ENCODE data around the gene THYN1. TPM values are rescaled to one million over a fixed set of nuclear protein-coding genes. Genes with fewer than 3 reads are reported as not detected.

THYN1 gene
- total RNA-seq, 1 experiment from 2014 or later = 33.6 TPM

DNA sequence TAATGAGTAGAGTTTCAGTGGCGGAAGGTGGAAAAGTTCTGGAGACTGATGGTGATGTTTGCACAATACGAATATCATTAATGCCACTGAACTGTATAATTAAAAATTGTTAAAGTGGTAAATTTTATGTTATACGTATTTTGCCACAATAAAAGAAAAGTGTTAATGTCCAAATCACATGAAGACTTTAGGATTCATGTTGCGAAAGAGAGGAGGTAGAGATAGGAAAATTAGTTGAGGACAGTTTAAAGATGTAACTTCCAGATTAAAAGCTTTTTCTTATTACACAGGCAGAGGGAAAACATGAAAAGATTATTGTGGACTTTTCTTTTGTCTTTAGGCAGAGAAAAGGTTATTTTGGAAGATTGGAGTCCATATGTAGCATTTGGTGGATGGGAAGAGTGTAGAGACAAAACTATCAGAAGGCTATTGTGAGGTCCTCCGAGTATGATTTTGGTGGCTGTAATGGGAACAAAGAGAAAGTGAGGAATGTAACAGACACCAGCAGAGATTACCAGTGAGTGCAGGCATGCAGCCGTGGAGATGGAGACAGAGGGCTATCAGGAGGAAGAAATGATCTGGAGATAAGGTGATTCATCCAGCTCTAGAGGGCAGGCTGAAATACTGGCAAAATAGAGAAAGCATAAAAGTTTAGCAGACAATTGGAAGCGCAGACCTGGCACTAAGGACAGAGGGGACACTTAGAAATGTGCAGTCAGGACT lies 16.2 kb downstream of the THYN1 start:
- H3K27ac ChIP-seq (ENCODE audit: low read length) = no peak overlapping the region
- no peaks in the 10 kb centered on the region for H3K4me1 ChIP-seq (ENCODE audit: control insufficient read depth, insufficient read depth, low read length)
- in situ Hi-C loops (cut with HindIII; ENCODE audit: low pct_unique_long_range_greater_than_20kb, low sequenced_read_pairs) = no loop called here
- CTCF ChIA-PET = no interaction called here
- ATAC-seq (no peak), DNase-seq (ENCODE audit: low read depth, low spot score) (no peak)
- intact Hi-C loops (cut with micrococcal nuclease; ENCODE audit: unreplicated experiment) = no loop called here
- no peaks in the 10 kb centered on the region for H3K9me3 ChIP-seq (ENCODE audit: control insufficient read depth, insufficient read depth, low read depth, low read length)
- TF ChIP-seq, protein P1, sequence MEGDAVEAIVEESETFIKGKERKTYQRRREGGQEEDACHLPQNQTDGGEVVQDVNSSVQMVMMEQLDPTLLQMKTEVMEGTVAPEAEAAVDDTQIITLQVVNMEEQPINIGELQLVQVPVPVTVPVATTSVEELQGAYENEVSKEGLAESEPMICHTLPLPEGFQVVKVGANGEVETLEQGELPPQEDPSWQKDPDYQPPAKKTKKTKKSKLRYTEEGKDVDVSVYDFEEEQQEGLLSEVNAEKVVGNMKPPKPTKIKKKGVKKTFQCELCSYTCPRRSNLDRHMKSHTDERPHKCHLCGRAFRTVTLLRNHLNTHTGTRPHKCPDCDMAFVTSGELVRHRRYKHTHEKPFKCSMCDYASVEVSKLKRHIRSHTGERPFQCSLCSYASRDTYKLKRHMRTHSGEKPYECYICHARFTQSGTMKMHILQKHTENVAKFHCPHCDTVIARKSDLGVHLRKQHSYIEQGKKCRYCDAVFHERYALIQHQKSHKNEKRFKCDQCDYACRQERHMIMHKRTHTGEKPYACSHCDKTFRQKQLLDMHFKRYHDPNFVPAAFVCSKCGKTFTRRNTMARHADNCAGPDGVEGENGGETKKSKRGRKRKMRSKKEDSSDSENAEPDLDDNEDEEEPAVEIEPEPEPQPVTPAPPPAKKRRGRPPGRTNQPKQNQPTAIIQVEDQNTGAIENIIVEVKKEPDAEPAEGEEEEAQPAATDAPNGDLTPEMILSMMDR (IDR thresholded peaks at IDR 0.05) = no peak
- TF ChIP-seq POLR2AphosphoS5 (IDR thresholded peaks at IDR 0.05; ENCODE audit: low read depth, low read length) = no peak
- no peak for TF ChIP-seq SIN3A (IDR thresholded peaks at IDR 0.05; ENCODE audit: borderline replicate concordance, insufficient read depth, low read depth, low read length)
- no peak for TF ChIP-seq TCF7L2 (IDR thresholded peaks at IDR 0.05; ENCODE audit: low read depth, low read length)
- TF ChIP-seq, protein P2, sequence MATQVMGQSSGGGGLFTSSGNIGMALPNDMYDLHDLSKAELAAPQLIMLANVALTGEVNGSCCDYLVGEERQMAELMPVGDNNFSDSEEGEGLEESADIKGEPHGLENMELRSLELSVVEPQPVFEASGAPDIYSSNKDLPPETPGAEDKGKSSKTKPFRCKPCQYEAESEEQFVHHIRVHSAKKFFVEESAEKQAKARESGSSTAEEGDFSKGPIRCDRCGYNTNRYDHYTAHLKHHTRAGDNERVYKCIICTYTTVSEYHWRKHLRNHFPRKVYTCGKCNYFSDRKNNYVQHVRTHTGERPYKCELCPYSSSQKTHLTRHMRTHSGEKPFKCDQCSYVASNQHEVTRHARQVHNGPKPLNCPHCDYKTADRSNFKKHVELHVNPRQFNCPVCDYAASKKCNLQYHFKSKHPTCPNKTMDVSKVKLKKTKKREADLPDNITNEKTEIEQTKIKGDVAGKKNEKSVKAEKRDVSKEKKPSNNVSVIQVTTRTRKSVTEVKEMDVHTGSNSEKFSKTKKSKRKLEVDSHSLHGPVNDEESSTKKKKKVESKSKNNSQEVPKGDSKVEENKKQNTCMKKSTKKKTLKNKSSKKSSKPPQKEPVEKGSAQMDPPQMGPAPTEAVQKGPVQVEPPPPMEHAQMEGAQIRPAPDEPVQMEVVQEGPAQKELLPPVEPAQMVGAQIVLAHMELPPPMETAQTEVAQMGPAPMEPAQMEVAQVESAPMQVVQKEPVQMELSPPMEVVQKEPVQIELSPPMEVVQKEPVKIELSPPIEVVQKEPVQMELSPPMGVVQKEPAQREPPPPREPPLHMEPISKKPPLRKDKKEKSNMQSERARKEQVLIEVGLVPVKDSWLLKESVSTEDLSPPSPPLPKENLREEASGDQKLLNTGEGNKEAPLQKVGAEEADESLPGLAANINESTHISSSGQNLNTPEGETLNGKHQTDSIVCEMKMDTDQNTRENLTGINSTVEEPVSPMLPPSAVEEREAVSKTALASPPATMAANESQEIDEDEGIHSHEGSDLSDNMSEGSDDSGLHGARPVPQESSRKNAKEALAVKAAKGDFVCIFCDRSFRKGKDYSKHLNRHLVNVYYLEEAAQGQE (IDR thresholded peaks at IDR 0.05; ENCODE audit: insufficient read depth in 1 of 2, low read depth in 2 of 2, low read length in 1 of 2) = no peak
- no peak overlapping the region for H3K4me3 ChIP-seq (ENCODE audit: low read depth in 2 of 2, low read length in 2 of 2)
- TSS peak; percentile 54 for BruUV-seq (replicated peaks)
- POLR2A ChIA-PET = no interaction called here
- H3K36me3 ChIP-seq (ENCODE audit: control insufficient read depth, insufficient read depth, low read length) = peaks cover 8% of the 10 kb centered on the region; the same call in 1 of the 2 replicates
- no peaks in the 10 kb centered on the region for H3K27me3 ChIP-seq (ENCODE audit: control insufficient read depth, insufficient read depth, low read length)

DNA sequence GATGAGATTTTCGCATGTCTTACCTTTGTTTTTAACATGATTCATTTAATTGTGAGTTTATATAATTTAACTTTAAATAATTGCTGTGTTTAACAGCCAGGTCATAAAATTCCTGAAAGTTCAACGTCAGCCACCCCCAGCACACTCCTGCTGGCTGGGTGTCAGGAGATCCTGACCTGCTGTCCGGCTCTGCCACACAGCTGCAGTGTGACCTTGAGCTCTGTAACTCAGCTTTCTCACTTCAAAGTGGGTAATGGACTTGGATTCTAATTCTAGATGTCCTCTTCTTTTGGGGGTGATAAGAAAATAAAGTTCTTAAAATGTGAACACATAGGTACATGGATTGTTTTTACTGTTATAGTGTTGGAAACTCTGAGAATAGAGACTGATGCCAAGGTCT lies 17.8 kb downstream of the THYN1 start:
- no peak for ATAC-seq
- CTCF ChIA-PET = no interaction called here
- H3K36me3 ChIP-seq (ENCODE audit: control insufficient read depth, insufficient read depth, low read length) = peaks cover 8% of the 10 kb centered on the region; the same call in 1 of the 2 replicates
- POLR2A ChIA-PET = no interaction called here
- no peak overlapping the region for H3K27ac ChIP-seq (ENCODE audit: low read length)
- no peaks in the 10 kb centered on the region for H3K27me3 ChIP-seq (ENCODE audit: control insufficient read depth, insufficient read depth, low read length)
- H3K4me1 ChIP-seq (ENCODE audit: control insufficient read depth, insufficient read depth, low read length) = peaks cover 5% of the 10 kb centered on the region; the same call in 1 of the 2 replicates
- H3K4me3 ChIP-seq (ENCODE audit: low read depth in 2 of 2, low read length in 2 of 2) = no peak overlapping the region
- no peaks in the 10 kb centered on the region for H3K9me3 ChIP-seq (ENCODE audit: control insufficient read depth, insufficient read depth, low read depth, low read length)
- intact Hi-C loops (cut with micrococcal nuclease; ENCODE audit: unreplicated experiment) (no loop called here), in situ Hi-C loops (cut with HindIII; ENCODE audit: low pct_unique_long_range_greater_than_20kb, low sequenced_read_pairs) (no loop called here)
- BruUV-seq (replicated peaks) = no TSS peak
- DNase-seq (ENCODE audit: low read depth, low spot score) = no peak
- TF ChIP-seq, protein P2 (IDR thresholded peaks at IDR 0.05; ENCODE audit: insufficient read depth in 1 of 2, low read depth in 2 of 2, low read length in 1 of 2) = no peak
- TF ChIP-seq SIN3A (IDR thresholded peaks at IDR 0.05; ENCODE audit: borderline replicate concordance, insufficient read depth, low read depth, low read length) (no peak), POLR2AphosphoS5 (IDR thresholded peaks at IDR 0.05; ENCODE audit: low read depth, low read length) (no peak), TCF7L2 (IDR thresholded peaks at IDR 0.05; ENCODE audit: low read depth, low read length) (no peak)
- TF ChIP-seq, protein P1 (IDR thresholded peaks at IDR 0.05) = no peak

Data from Panc1 (cell line).